GM12878 (cell line): ENCODE data around the gene NUDT17. TPM values are rescaled to one million over a fixed set of nuclear protein-coding genes. Genes with fewer than 3 reads are reported as not detected.

ENCODE experiments used
- ATF3 ChIP-seq: IDR thresholded peaks from 2 replicates; pipeline ENCODE4 v1.6.1; 2011; ENCODE audit warnings: low read depth, mild to moderate bottlenecking, low read length, moderate library complexity, borderline replicate concordance; ENCODE audit errors: extremely low read depth
- BMI1 ChIP-seq: fragments of 450-650 bp; IDR thresholded peaks from 2 replicates; pipeline ENCODE4 v1.6.1; 2016; ENCODE audit warnings: mild to moderate bottlenecking, moderate library complexity, borderline replicate concordance
- CHD1 ChIP-seq: IDR thresholded peaks from 2 replicates; pipeline ENCODE4 v1.6.1; 2012; ENCODE audit warnings: low read depth, low read length, improper control_type of control experiment
- CHD4 ChIP-seq: fragments of 200-600 bp; sonication (generic); IDR thresholded peaks from 2 replicates; pipeline ENCODE4 v1.6.1; 2016; ENCODE audit warnings: mild to moderate bottlenecking
- HSF1 ChIP-seq: fragments of 150-350 bp; IDR thresholded peaks from 2 replicates; pipeline ENCODE4 v1.6.1; 2014; ENCODE audit warnings: mild to moderate bottlenecking, low read depth, low read length
- MEF2B ChIP-seq: fragments of 450-650 bp; IDR thresholded peaks from 2 replicates; pipeline ENCODE4 v1.6.1; 2018; ENCODE audit warnings: mild to moderate bottlenecking, moderate library complexity; ENCODE audit not compliant: partially characterized antibody, poor library complexity, severe bottlenecking
- NFYB ChIP-seq: IDR thresholded peaks from 2 replicates; pipeline ENCODE4 v1.6.1; 2011; ENCODE audit warnings: low read depth, mild to moderate bottlenecking, low read length, improper control_type of control experiment, moderate library complexity; ENCODE audit not compliant: insufficient read depth
- NR2C2 ChIP-seq: IDR thresholded peaks from 2 replicates; pipeline ENCODE4 v1.6.1; 2011; ENCODE audit warnings: borderline replicate concordance, low read depth; ENCODE audit not compliant: control insufficient read depth, insufficient read length
- PML ChIP-seq: IDR thresholded peaks from 2 replicates; pipeline ENCODE4 v1.6.1; 2012; ENCODE audit warnings: low read length, inconsistent platforms
- RB1 ChIP-seq: fragments of 450-650 bp; formaldehyde crosslinking; IDR thresholded peaks from 2 replicates; pipeline ENCODE4 v1.6.1; 2017; ENCODE audit warnings: mild to moderate bottlenecking, borderline replicate concordance
- RBBP5 ChIP-seq: fragments of 200-600 bp; sonication (generic); conservative IDR thresholded peaks from 2 replicates; pipeline ENCODE4 v1.6.1; 2016
- RUNX3 ChIP-seq: IDR thresholded peaks from 2 replicates; pipeline ENCODE4 v1.6.1; 2012; ENCODE audit warnings: low read length, inconsistent platforms
- SMAD1 ChIP-seq: fragments of 450-650 bp; IDR thresholded peaks from 2 replicates; pipeline ENCODE4 v1.6.1; 2018; ENCODE audit warnings: mild to moderate bottlenecking, low read depth; ENCODE audit not compliant: partially characterized antibody
- SPI1 ChIP-seq: IDR thresholded peaks from 2 replicates; pipeline ENCODE4 v1.6.1; 2011; ENCODE audit warnings: low read depth, mild to moderate bottlenecking, low read length, moderate library complexity, borderline replicate concordance; ENCODE audit not compliant: insufficient read depth
- TARDBP ChIP-seq: IDR thresholded peaks from 2 replicates; pipeline ENCODE4 v1.6.1; 2016; ENCODE audit warnings: borderline replicate concordance
- ZBTB40 ChIP-seq: fragments of 450-650 bp; IDR thresholded peaks from 2 replicates; pipeline ENCODE4 v1.6.1; 2016; ENCODE audit warnings: mild to moderate bottlenecking, moderate library complexity, borderline replicate concordance
- ZNF274 ChIP-seq: IDR thresholded peaks from one replicate; pipeline ENCODE4 v1.8.0; 2011; ENCODE audit not compliant: insufficient read length, insufficient read depth
- ZNF687 ChIP-seq: fragments of 450-650 bp; IDR thresholded peaks from 2 replicates; pipeline ENCODE4 v1.6.1; 2017; ENCODE audit warnings: mild to moderate bottlenecking, moderate library complexity
- polyA plus RNA-seq, 11 experiments: library from polyadenylated mRNA; depleted of rRNA in 4 of 11; unstranded in 6 of 11; stranded (reverse) in 5 of 11; fragments of >200 nt; fragmentation: Nextera tagmentation in 4 of 11; fragmentation: Illumina TruSeq in 1 of 11; extraction: Ambion mirVana in 4 of 11; extraction: Trizol in 1 of 11; gene quantifications; 1 replicate in 1 of 11; 2 replicates in 10 of 11; pipeline versions ENCODE4 v1.2.1 to v1.2.3, GENCODE V29; 2011 to 2016; ENCODE audit warnings: inconsistent platforms in 2 of 11, missing spikeins in 2 of 11, low read depth in 1 of 11
- total RNA-seq, 4 experiments: library from RNA; depleted of rRNA in 3 of 4; stranded (reverse); fragments of >200 nt in 3 of 4; fragmentation: Illumina TruSeq in 1 of 4; extraction: Trizol in 1 of 4; gene quantifications; 2 replicates each; pipeline versions ENCODE4 v1.2.1 to v1.2.3, GENCODE V29; 2013 to 2021

The NUDT17 gene
- total and polyA plus RNA-seq, 10 of the 15 experiments (the other 5 are each of a cell fraction or from before 2014, with no cell fraction given): 1.2 to 4.7 (median 4.0) TPM

- TF ChIP-seq MEF2B (no peak), TARDBP (no peak), HSF1 (no peak), ZNF687 (no peak), NFYB (no peak), SPI1 (peak; percentile 93), PML (no peak; the same call in 1 of the 2 replicates), BMI1 (peak; percentile 62), SMAD1 (no peak), ZNF274 (no peak), RUNX3 (peak; percentile 44), NR2C2 (no peak), RBBP5 (no peak), ATF3 (no peak), RB1 (no peak), ZBTB40 (no peak), CHD1 (no peak), CHD4 (no peak)
These were observed 301 bp upstream of the NUDT17 start (continued) for GRCh38 chr1:145845144-145845513.
